ENCODE results near the gene CFAP57.

CFAP57 gene

GRCh38 chr1:43277116-43277876 is 105.2 kb downstream of the CFAP57 start:
- DNase-seq (ENCODE audit: low spot score), result no peak

GRCh38 chr1:43279161-43279560 is 107.0 kb downstream of the CFAP57 start:
- DNase-seq (ENCODE audit: low spot score), result no peak

- no peak for DNase-seq (ENCODE audit: low spot score)
Observed at GRCh38 chr1:43279666-43280065, 107.5 kb downstream of the CFAP57 start.

- no peak for DNase-seq (ENCODE audit: low spot score)
Observed at GRCh38 chr1:43280692-43281091, 108.6 kb downstream of the CFAP57 start.

- DNase-seq (ENCODE audit: low spot score), result no peak
Observed at GRCh38 chr1:43282220-43283195, 110.4 kb downstream of the CFAP57 start.

GRCh38 chr1:43284065-43284464 is 111.9 kb downstream of the CFAP57 start:
- DNase-seq (ENCODE audit: low spot score), result no peak

GRCh38 chr1:43284546-43285110 is 112.5 kb downstream of the CFAP57 start:
- DNase-seq (ENCODE audit: low spot score), result no peak

GRCh38 chr1:43285269-43285990 is 113.3 kb downstream of the CFAP57 start, which contains the start of gene C1orf210:
C1orf210 (minus strand) TSS chr1:43285581; CDS start chr1:43283270, 2,311 bp downstream.
- no peak for DNase-seq (ENCODE audit: low spot score)

- no peak for DNase-seq (ENCODE audit: low spot score)
Observed at GRCh38 chr1:43286115-43286514, 114.0 kb downstream of the CFAP57 start.

- no peak for DNase-seq (ENCODE audit: low spot score)
Observed at GRCh38 chr1:43286533-43286932, 114.4 kb downstream of the CFAP57 start.

- DNase-seq (ENCODE audit: low spot score), result no peak
Observed at GRCh38 chr1:43288058-43288784, 116.1 kb downstream of the CFAP57 start.

GRCh38 chr1:43288785-43289706 is 116.9 kb downstream of the CFAP57 start:
- DNase-seq (ENCODE audit: low spot score), result no peak

- DNase-seq (ENCODE audit: low spot score), result no peak
Observed at GRCh38 chr1:43292216-43292615, 120.1 kb downstream of the CFAP57 start.

- no peak for DNase-seq (ENCODE audit: low spot score)
Observed at GRCh38 chr1:43292679-43293078, 120.5 kb downstream of the CFAP57 start.

- DNase-seq (ENCODE audit: low spot score), result no peak
Observed at GRCh38 chr1:43293176-43293575, 121.0 kb downstream of the CFAP57 start.

- DNase-seq (ENCODE audit: low spot score), result peak; percentile 64
Observed at GRCh38 chr1:43293896-43294760, 122.0 kb downstream of the CFAP57 start.

GRCh38 chr1:43294761-43295160 is 122.6 kb downstream of the CFAP57 start:
- no peak for DNase-seq (ENCODE audit: low spot score)

- peak; percentile 45 for DNase-seq (ENCODE audit: low spot score)
Observed at GRCh38 chr1:43296207-43296606, 124.1 kb downstream of the CFAP57 start.

GRCh38 chr1:43298055-43298454 is 125.9 kb downstream of the CFAP57 start:
- DNase-seq (ENCODE audit: low spot score), result no peak
